ENCODE measurements around the gene MTF1.
A peak's percentile ranks its signal among the peaks of the same experiment; 100 is the strongest.

The MTF1 gene

GRCh38 chr1:37813529-37814145 is 45.8 kb downstream of the MTF1 start:
- no peak overlapping the region for H3K27ac Mint-ChIP-seq (ENCODE audit: low read depth)
- DNase-seq (ENCODE audit: low spot score in 2 of 2) (no peak), ATAC-seq (replicated peaks; ENCODE audit: extremely low read depth, poor library complexity, severe bottlenecking) (no peak)
- no peaks in the 10 kb centered on the region for H3K27me3 Mint-ChIP-seq
- peaks cover 16% of the 10 kb centered on the region for H3K36me3 Mint-ChIP-seq (ENCODE audit: insufficient read depth)
- H3K4me3 Mint-ChIP-seq = no peak overlapping the region
- H3K9me3 Mint-ChIP-seq = no peaks in the 10 kb centered on the region
- peaks cover 20% of the 10 kb centered on the region for H3K4me1 Mint-ChIP-seq

GRCh38 chr1:37811027-37811655 is 48.3 kb downstream of the MTF1 start:
- peak; percentile 42 to 45 for DNase-seq (ENCODE audit: low spot score in 2 of 2)
- Mint-ChIP-seq H3K9me3 (no peaks in the 10 kb centered on the region), H3K4me3 (no peak overlapping the region), H3K36me3 (ENCODE audit: insufficient read depth) (peaks cover 21% of the 10 kb centered on the region), H3K27me3 (no peaks in the 10 kb centered on the region), H3K27ac (ENCODE audit: low read depth) (no peak overlapping the region), H3K4me1 (peaks cover 25% of the 10 kb centered on the region)
- ATAC-seq (replicated peaks; ENCODE audit: extremely low read depth, poor library complexity, severe bottlenecking) = no peak

DNA sequence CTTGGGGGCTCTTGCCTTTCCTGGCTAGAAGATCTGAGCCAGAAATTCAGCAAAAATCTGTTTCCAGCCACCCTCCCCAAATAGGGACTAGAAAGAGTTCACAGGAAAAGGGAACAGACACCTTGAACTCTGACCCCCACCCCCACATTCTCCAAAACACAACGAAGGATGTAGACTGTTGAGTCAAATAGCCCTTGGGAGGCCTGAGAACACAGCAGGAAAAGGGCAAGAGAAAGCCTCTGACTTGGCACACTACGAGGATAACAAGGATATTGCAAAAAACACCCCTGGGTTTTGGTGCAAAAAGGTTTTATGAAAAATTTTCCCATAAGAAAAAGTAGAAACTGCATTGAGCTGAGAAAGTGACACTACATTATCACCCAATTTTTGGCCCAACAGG is 49.5 kb downstream of the MTF1 start:
- Mint-ChIP-seq H3K4me3 (no peak overlapping the region), H3K27ac (ENCODE audit: low read depth) (no peak overlapping the region), H3K36me3 (ENCODE audit: insufficient read depth) (peaks cover 21% of the 10 kb centered on the region), H3K9me3 (no peaks in the 10 kb centered on the region), H3K4me1 (peaks cover 25% of the 10 kb centered on the region), H3K27me3 (no peaks in the 10 kb centered on the region)
- DNase-seq (ENCODE audit: low spot score in 2 of 2) (no peak), ATAC-seq (replicated peaks; ENCODE audit: extremely low read depth, poor library complexity, severe bottlenecking) (no peak)

GRCh38 chr1:37808369-37809319 is 50.7 kb downstream of the MTF1 start:
- Mint-ChIP-seq H3K27me3 (no peaks in the 10 kb centered on the region), H3K4me1 (peaks cover 33% of the 10 kb centered on the region), H3K9me3 (no peaks in the 10 kb centered on the region), H3K27ac (ENCODE audit: low read depth) (peak overlapping the region; percentile 94), H3K4me3 (peak overlapping the region; percentile 89), H3K36me3 (ENCODE audit: insufficient read depth) (peaks cover 34% of the 10 kb centered on the region)
- peak; percentile 22 for DNase-seq (ENCODE audit: low spot score in 2 of 2)
- peak; percentile 37 for ATAC-seq (replicated peaks; ENCODE audit: extremely low read depth, poor library complexity, severe bottlenecking)

- Mint-ChIP-seq H3K9me3 (no peaks in the 10 kb centered on the region), H3K27ac (ENCODE audit: low read depth) (peak within 1 kb of the TSS; percentile 94), H3K27me3 (no peaks in the 10 kb centered on the region), H3K36me3 (ENCODE audit: insufficient read depth) (peaks cover 37% of the 10 kb centered on the region), H3K4me3 (peak within 1 kb of the TSS; percentile 89), H3K4me1 (peaks cover 33% of the 10 kb centered on the region)
- DNase-seq (ENCODE audit: low spot score in 2 of 2) (peak; percentile 84 to 85), ATAC-seq (replicated peaks; ENCODE audit: extremely low read depth, poor library complexity, severe bottlenecking) (peak; percentile 96)
Observed at GRCh38 chr1:37807555-37808368, 51.6 kb downstream of the MTF1 start, which contains the start of the genes C1orf122 and YRDC. Gene C1orf122 (plus strand): TSS chr1:37807790. CDS start chr1:37808405, 615 bp downstream. Gene YRDC (minus strand): TSS chr1:37808208. CDS start chr1:37808180, 28 bp downstream.

DNA sequence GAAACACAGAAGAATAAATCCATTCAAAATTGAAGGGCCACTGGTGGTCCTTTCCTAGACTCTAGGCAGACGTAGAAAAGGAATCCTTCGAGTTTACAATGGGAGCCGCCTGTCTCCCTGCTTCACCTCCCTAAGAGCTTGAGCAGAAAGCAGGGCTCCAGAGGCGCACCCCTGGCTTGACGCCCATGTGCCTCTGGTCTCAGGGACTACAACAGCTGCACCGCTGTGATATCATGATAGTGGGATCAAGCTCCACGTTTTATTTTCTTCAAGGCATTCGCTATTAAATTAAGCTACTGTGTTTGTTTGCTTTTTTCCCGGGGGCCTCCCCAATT is 52.2 kb downstream of the MTF1 start:
- no peaks in the 10 kb centered on the region for H3K27me3 Mint-ChIP-seq
- ATAC-seq (replicated peaks; ENCODE audit: extremely low read depth, poor library complexity, severe bottlenecking) (no peak), DNase-seq (ENCODE audit: low spot score in 2 of 2) (no peak)
- H3K4me3 Mint-ChIP-seq = peak overlapping the region; percentile 89
- peaks cover 43% of the 10 kb centered on the region for H3K36me3 Mint-ChIP-seq (ENCODE audit: insufficient read depth)
- H3K27ac Mint-ChIP-seq (ENCODE audit: low read depth) = peak overlapping the region; percentile 94
- peaks cover 32% of the 10 kb centered on the region for H3K4me1 Mint-ChIP-seq
- no peaks in the 10 kb centered on the region for H3K9me3 Mint-ChIP-seq

GRCh38 chr1:37802439-37802838 is 57.0 kb downstream of the MTF1 start:
- ATAC-seq (replicated peaks; ENCODE audit: extremely low read depth, poor library complexity, severe bottlenecking) (no peak), DNase-seq (ENCODE audit: low spot score in 2 of 2) (no peak)
- H3K4me1 Mint-ChIP-seq = peaks cover 8% of the 10 kb centered on the region
- no peak overlapping the region for H3K4me3 Mint-ChIP-seq
- H3K27ac Mint-ChIP-seq (ENCODE audit: low read depth) = peak overlapping the region; percentile 49
- H3K27me3 Mint-ChIP-seq = no peaks in the 10 kb centered on the region
- H3K36me3 Mint-ChIP-seq (ENCODE audit: insufficient read depth) = peaks cover 45% of the 10 kb centered on the region
- no peaks in the 10 kb centered on the region for H3K9me3 Mint-ChIP-seq

DNA sequence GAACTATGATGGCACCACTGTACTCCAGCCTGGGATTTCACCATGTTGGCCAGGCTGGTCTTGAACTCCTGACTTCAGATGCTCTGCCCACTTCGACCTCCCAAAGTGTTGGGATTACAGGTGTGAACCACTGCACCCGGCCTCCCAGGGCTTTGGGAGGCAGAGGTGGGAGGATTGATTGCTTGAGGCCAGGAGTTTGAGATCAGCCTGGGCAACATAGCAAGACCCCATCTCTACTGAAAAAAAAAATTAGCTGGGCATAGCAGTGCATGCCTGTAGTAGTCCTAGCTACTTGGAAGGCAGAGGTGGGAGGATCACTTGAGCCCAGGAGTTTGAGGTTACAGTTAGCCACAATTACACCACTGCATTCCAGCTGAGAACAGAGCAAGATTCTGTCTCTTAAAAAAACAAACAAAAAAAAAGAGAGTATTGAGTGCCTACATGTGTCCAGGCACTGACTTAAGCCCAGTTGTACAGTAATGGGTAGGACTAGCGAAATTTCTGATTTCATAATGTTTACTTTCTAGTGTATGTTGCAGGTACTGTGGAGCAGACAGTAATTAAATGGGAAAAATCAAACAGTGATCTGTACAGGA is 61.5 kb downstream of the MTF1 start:
- peaks cover 21% of the 10 kb centered on the region for H3K4me1 Mint-ChIP-seq
- H3K9me3 Mint-ChIP-seq = no peaks in the 10 kb centered on the region
- peaks cover 7% of the 10 kb centered on the region for H3K27me3 Mint-ChIP-seq
- H3K27ac Mint-ChIP-seq (ENCODE audit: low read depth) = no peak overlapping the region
- peaks cover 19% of the 10 kb centered on the region for H3K36me3 Mint-ChIP-seq (ENCODE audit: insufficient read depth)
- ATAC-seq (replicated peaks; ENCODE audit: extremely low read depth, poor library complexity, severe bottlenecking) (no peak), DNase-seq (ENCODE audit: low spot score in 2 of 2) (no peak)
- no peak overlapping the region for H3K4me3 Mint-ChIP-seq

DNA sequence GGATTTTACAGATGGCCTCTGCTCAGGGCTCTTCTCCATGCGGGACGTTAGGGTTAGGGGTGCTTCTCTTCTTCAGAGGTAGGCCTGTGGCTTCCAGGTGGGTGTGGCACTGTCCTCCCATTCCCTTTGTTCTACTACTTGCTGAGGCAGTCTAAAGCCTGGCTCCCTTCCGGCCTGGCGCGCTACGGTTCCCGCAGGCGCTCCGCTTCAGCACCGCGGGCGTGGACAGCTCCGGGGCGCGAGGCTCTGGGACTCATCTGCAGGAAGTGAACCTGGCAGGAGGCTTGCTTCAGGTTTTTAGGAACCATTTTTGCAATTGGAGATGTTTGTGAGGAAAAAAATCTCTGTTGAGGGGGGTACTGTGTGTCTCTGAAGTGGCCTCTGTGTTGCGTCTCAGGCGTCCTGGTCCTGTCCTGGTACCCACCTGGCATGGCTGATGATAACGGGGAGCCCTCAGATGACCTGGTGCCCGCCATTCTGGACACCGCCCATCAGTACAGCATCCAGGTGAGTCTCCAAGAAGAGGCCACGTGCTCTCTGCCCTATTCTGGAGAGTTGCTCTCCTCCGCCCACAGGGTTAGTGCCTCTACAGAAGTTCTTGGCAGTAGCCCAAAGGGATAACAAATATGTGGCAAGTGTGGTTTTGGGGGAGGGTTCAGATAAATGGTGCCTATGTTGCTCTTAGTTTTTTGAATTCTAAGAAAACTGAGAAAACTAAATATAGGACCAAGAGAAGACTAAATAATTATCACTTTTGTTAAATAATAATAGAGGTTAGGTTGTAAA is 63.9 kb downstream of the MTF1 start:
- Mint-ChIP-seq H3K4me3 (peak overlapping the region; percentile 86), H3K9me3 (no peaks in the 10 kb centered on the region), H3K36me3 (ENCODE audit: insufficient read depth) (peaks cover 4% of the 10 kb centered on the region), H3K27ac (ENCODE audit: low read depth) (peak overlapping the region; percentile 58), H3K4me1 (peaks cover 21% of the 10 kb centered on the region), H3K27me3 (peaks cover 7% of the 10 kb centered on the region)
- DNase-seq (ENCODE audit: low spot score in 2 of 2) (no peak), ATAC-seq (replicated peaks; ENCODE audit: extremely low read depth, poor library complexity, severe bottlenecking) (no peak)

DNA sequence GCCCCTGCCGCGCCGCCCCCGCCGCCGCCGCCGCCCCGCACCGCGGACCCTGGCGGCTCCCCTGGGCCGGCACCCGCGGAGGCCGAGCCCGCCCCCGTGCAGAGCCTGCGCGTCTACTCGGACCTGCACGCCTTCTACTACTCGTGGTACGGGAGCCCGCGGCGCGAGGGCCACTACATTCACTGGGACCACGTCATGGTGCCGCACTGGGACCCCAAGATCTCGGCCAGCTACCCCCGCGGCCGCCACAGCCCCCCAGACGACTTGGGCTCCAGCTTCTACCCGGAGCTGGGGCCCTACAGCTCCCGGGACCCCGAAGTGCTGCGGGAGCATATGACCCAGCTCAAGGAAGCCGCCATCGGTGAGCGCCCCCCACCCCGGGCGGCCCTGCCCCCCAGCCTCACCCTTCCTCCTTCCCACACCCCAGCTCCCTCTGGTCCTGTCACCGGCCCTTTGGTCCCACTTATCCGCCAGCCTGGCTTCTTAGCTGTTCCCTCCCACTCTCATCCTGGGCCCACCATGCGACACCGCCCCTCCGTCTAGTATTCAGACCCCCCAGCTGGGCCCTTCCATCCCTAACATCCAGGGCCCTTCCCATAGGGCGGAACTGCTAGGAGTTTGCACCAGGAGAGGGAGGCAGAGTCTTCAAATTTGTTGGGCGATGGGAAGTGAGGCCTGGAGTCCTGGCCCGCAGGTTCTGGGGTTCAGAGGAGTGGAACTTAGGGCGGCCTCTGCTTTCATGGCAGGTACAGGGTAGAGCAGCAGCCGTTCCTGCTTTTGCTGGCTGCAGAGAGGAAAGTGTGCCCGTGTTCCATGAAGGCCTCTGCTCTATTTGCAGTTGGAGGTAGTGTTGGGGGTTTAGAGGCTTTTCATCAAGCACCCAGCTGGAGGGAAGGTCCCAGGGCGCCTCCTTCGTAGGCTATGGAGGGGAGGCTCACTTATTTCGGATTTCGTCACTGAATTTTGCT is 64.7 kb downstream of the MTF1 start:
- peaks cover 21% of the 10 kb centered on the region for H3K4me1 Mint-ChIP-seq
- peaks cover 7% of the 10 kb centered on the region for H3K27me3 Mint-ChIP-seq
- peak overlapping the region; percentile 58 for H3K27ac Mint-ChIP-seq (ENCODE audit: low read depth)
- no peak for DNase-seq (ENCODE audit: low spot score in 2 of 2)
- H3K9me3 Mint-ChIP-seq = no peaks in the 10 kb centered on the region
- peak overlapping the region; percentile 86 for H3K4me3 Mint-ChIP-seq
- peaks cover 4% of the 10 kb centered on the region for H3K36me3 Mint-ChIP-seq (ENCODE audit: insufficient read depth)
- peak; percentile 22 for ATAC-seq (replicated peaks; ENCODE audit: extremely low read depth, poor library complexity, severe bottlenecking)

Data from central memory CD8-positive, alpha-beta T cell (primary cell).